ENCODE measurements around the gene TRAF3.
"Not testable (repeated sequence)": the region's sequence is repeated elsewhere in the genome, so short reads cannot be mapped to it uniquely, and the experiment has no call there.

The TRAF3 gene

GRCh38 chr14:102893452-102893851 lies 116.2 kb downstream of the TRAF3 start:
- Histone ChIP-seq H3K9me3 (no peaks in the 10 kb centered on the region), H3K27me3 (no peaks in the 10 kb centered on the region), H3K4me3 (ENCODE audit: low read depth, low read length) (no peak overlapping the region), H3K36me3 (peaks cover 8% of the 10 kb centered on the region), H3K4me1 (no peaks in the 10 kb centered on the region)
- DNase-seq = no peak
- TF ChIP-seq CTCF (IDR thresholded peaks at IDR 0.05; ENCODE audit: low read depth, low read length) = no peak

GRCh38 chr14:102896735-102897134 lies 119.5 kb downstream of the TRAF3 start:
- not testable (repeated sequence) for DNase-seq; H3K36me3 ChIP-seq; H3K27me3 ChIP-seq; H3K4me3 ChIP-seq (ENCODE audit: low read depth, low read length); H3K4me1 ChIP-seq; H3K9me3 ChIP-seq

GRCh38 chr14:102897299-102898027 lies 120.2 kb downstream of the TRAF3 start:
- no peak for TF ChIP-seq CTCF (IDR thresholded peaks at IDR 0.05; ENCODE audit: low read depth, low read length)
- Histone ChIP-seq H3K4me1 (no peaks in the 10 kb centered on the region), H3K27me3 (no peaks in the 10 kb centered on the region), H3K36me3 (peaks cover 5% of the 10 kb centered on the region), H3K4me3 (ENCODE audit: low read depth, low read length) (no peak overlapping the region), H3K9me3 (no peaks in the 10 kb centered on the region)
- no peak for DNase-seq

GRCh38 chr14:102898298-102898697 lies 121.0 kb downstream of the TRAF3 start:
- Histone ChIP-seq H3K4me1 (no peaks in the 10 kb centered on the region), H3K27me3 (no peaks in the 10 kb centered on the region), H3K36me3 (peaks cover 5% of the 10 kb centered on the region), H3K4me3 (ENCODE audit: low read depth, low read length) (no peak overlapping the region), H3K9me3 (no peaks in the 10 kb centered on the region)
- TF ChIP-seq CTCF (IDR thresholded peaks at IDR 0.05; ENCODE audit: low read depth, low read length) = no peak
- DNase-seq = no peak

- no peak for DNase-seq
- Histone ChIP-seq H3K4me1 (no peaks in the 10 kb centered on the region), H3K27me3 (no peaks in the 10 kb centered on the region), H3K9me3 (no peaks in the 10 kb centered on the region), H3K4me3 (ENCODE audit: low read depth, low read length) (no peak overlapping the region), H3K36me3 (peaks cover 5% of the 10 kb centered on the region)
- TF ChIP-seq CTCF (IDR thresholded peaks at IDR 0.05; ENCODE audit: low read depth, low read length) = no peak
These were observed 121.7 kb downstream of the TRAF3 start for GRCh38 chr14:102898776-102899515.

- no peaks in the 10 kb centered on the region for H3K4me1 ChIP-seq
- DNase-seq = no peak
- no peak overlapping the region for H3K4me3 ChIP-seq (ENCODE audit: low read depth, low read length)
- TF ChIP-seq CTCF (IDR thresholded peaks at IDR 0.05; ENCODE audit: low read depth, low read length) = no peak
- no peaks in the 10 kb centered on the region for H3K9me3 ChIP-seq
- no peaks in the 10 kb centered on the region for H3K27me3 ChIP-seq
- peaks cover 5% of the 10 kb centered on the region for H3K36me3 ChIP-seq
These were observed 122.3 kb downstream of the TRAF3 start for GRCh38 chr14:102899516-102899900.

All from BE2C (cell line).